Effector CD4-positive, alpha-beta T cell (primary cell): ENCODE results near the gene NELL1.
"Not testable (repeated sequence)": the region's sequence is repeated elsewhere in the genome, so short reads cannot be mapped to it uniquely, and the experiment has no call there.

Experiments
- DNase-seq: peaks from one replicate; pipeline ENCODE4 v3.0.0-alpha.2; 2020

NELL1 gene

GRCh38 chr11:21257461-21257860 is 588.1 kb downstream of the NELL1 start:
- no peak for DNase-seq

GRCh38 chr11:21258414-21258813 is 589.0 kb downstream of the NELL1 start:
- no peak for DNase-seq

GRCh38 chr11:21260101-21260500 is 590.7 kb downstream of the NELL1 start:
- no peak for DNase-seq

- no peak for DNase-seq
These were observed 593.6 kb downstream of the NELL1 start for GRCh38 chr11:21262992-21263391.

- no peak for DNase-seq
These were observed 594.7 kb downstream of the NELL1 start for GRCh38 chr11:21264125-21264524.

DNA sequence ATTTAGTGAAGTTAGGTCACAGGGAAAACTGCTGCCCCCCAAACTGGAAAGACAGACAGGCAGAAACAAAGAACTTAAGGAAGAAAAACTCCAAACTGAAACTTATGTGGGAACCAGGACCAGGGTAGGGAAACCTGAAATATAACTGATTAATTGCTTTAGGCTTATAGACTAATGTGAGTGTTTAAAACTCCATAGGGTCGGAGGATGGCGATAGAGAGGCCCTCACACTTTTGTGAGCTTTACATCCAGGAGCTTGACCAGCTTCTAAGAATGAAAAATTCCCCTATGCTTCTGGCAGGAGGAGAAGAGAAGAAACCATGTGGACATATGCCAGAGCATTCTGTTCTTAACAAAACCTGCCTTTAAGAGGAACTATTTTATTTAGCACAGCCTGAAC is 598.6 kb downstream of the NELL1 start:
- no peak for DNase-seq

DNA sequence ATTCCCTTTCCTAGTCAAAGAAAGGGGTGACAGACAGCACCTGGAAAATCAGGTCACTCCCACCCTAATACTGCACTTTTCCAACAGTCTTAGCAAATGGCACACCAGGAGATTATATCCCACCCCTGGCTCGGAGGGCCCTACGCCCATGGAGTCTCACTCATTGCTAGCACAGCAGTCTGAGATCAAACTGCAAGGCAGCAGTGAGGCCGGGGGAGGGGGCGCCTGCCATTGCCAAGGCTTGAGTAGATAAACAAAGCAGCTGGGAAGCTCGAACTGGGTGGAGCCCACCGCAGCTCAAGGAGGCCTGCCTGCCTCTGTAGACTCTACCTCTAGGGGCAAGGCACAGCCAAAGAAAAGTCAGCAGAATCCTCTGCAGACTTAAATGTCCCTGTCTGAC is 602.8 kb downstream of the NELL1 start:
- not testable (repeated sequence) for DNase-seq

GRCh38 chr11:21278840-21279239 is 609.5 kb downstream of the NELL1 start:
- no peak for DNase-seq

GRCh38 chr11:21285104-21285503 is 615.7 kb downstream of the NELL1 start:
- no peak for DNase-seq

DNA sequence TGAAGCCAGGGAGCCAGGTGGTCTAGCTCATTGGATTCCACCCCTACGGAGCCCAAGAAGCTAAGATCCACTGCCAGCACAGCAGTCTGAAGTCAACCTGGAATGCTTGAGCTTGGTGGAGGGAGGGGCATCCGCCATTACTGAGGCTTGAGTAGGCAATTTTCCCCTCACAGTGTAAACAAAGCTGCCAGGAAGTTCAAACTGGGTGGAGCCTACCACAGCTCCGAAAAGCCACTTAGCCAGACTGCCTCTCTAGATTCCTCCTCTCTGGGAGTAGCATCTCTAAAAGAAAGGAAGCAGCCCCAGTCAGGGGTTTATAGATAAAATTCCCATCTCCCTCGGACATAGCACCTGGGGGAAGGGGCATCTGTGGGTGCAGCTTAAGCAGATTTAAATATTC is 620.3 kb downstream of the NELL1 start:
- no peak for DNase-seq

- DNase-seq: no peak
These were observed 626.1 kb downstream of the NELL1 start for GRCh38 chr11:21295508-21295907.

GRCh38 chr11:21301981-21302380 is 632.6 kb downstream of the NELL1 start:
- DNase-seq: no peak

- no peak for DNase-seq
These were observed 637.5 kb downstream of the NELL1 start for GRCh38 chr11:21306739-21307358.

DNA sequence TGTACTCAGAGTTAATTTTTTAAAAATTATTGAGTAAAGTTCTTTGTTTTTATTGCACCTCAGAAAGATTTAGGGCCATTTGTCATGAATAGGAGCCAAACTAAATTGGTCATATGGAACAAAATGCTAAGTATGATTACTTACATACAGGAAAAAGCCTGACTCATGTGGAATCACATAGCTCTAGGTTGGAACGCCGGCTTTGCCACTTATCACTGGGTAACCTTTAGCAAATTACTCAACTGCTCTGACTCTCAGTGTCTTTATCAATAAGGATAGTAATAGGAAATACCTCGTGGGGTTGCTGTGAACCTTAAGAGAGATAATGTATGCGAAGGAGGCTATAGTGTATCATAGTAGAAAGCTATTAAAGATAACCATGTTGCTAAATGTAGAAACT is 638.5 kb downstream of the NELL1 start:
- no peak for DNase-seq

- no peak for DNase-seq
These were observed 647.2 kb downstream of the NELL1 start for GRCh38 chr11:21316591-21316990.

- DNase-seq: no peak
These were observed 651.7 kb downstream of the NELL1 start for GRCh38 chr11:21321072-21321471.

DNA sequence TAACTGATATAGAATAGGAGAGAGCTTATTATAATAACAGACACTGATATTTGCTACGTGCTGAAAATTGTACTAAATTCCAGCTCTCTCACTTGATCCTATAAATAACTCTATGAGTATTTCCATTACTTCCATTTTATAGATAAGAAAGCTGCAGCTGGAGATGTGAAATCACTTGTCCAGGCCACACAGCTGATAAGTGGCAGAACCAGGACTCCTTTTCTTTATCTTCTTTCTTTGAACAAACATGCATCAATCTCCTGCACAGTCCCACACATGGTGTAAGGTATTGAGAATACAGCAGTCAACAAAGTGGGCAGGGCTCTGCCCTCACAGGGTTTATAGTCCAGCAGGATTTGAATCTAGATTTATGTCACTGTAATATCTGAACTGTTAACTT is 652.1 kb downstream of the NELL1 start:
- DNase-seq: no peak

GRCh38 chr11:21323617-21324016 is 654.2 kb downstream of the NELL1 start:
- DNase-seq: no peak

DNA sequence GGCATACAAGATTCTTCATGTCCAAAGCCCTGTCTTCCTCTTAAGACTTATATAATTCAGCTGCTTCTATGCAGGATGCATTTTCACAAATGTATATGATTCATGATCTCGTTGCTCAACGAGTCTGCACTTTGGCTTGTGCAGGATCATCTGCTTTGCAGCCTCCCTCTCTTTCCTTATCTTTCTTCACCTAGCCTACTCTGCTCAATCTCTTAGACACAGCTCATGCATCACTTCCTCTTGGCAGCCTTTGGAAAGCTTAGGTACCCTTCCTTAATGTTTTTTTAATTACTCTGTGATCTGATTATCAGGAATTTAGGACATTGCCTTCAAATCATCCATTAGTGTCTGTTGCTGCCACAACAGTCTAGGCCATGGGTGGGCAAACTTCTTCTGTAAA is 673.8 kb downstream of the NELL1 start:
- DNase-seq: no peak

- no peak for DNase-seq
These were observed 677.0 kb downstream of the NELL1 start for GRCh38 chr11:21346361-21346760.

GRCh38 chr11:21350613-21351012 is 681.2 kb downstream of the NELL1 start:
- DNase-seq: no peak

DNA sequence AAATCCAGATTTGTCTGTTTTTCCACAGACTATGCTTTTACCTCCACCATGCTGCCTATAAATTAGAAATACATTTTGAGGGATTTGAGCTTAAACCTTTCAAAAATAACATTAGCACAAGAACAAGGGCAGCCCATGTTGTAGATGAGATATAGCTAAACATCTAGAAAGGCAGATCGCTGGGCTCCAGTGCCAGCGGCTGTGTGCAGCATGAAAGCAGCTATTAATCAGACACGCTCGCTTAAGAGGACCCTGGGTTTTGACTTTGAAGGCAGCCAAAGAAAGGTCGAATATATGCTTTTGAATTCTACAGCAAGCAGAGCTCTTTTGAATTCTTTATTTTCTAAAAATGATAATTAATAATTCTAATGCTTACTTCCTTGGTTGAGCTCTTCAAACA is 684.0 kb downstream of the NELL1 start:
- DNase-seq: no peak

DNA sequence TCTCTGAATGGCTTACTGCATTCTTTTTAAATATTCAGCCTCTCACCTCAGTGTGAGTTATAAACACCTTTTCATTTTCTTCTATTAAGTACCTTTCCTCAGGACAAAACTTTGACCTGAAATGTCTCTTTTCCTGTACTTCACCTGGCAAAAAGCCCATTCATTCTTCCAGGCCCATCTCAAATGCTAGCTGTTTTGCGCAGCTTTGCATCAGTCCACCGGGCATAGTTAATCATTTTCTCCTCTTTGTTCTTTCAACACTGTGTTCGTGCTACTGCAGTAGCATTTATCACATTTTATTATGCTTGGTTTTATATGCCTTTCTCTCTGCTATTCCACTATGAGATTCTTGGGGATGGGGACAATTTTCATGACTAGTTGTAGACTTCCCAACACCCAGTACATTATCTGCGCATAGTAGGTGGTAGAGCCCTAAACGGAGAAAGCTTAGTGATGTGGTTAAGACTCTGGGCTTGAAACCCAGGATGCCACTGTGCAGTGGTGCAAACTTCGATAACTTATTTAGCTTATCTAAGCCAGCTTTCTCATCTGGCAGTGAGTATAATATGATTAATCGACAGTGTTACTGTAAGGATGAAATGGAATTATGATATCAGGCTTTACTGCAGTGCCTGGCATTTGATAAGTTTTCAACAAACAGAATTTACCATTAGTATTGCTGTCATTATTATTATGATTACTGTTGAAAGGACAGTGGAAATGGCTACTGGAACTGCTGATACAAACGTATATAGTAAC is 695.7 kb downstream of the NELL1 start:
- no peak for DNase-seq

GRCh38 chr11:21369947-21370346 is 700.6 kb downstream of the NELL1 start:
- no peak for DNase-seq

GRCh38 chr11:21371044-21371443 is 701.7 kb downstream of the NELL1 start:
- DNase-seq: no peak
